Mammary epithelial cell (primary cell): Measurements from ENCODE around the gene PASD1.

Experiments used
- CTCF ChIP-seq, 2 donors: IDR thresholded peaks in 1 of 2; conservative IDR thresholded peaks in 1 of 2; 2 replicates each; pipeline ENCODE4 v1.5.1; 2011 to 2012; ENCODE audit warnings: inconsistent platforms in 2 of 2, low read length in 2 of 2, mild to moderate bottlenecking in 2 of 2, control low read depth in 1 of 2, low read depth in 1 of 2; ENCODE audit not compliant: insufficient read depth in 1 of 2; ENCODE audit errors: extremely low read depth in 1 of 2
- EZH2 ChIP-seq: IDR thresholded peaks from 2 replicates; pipeline ENCODE4 v1.6.1; 2012; ENCODE audit warnings: low read length, inconsistent platforms, borderline replicate concordance

GRCh38 chrX:151634937-151635336 is 71.5 kb downstream of the PASD1 start:
- TF ChIP-seq CTCF (conservative IDR thresholded peaks at IDR 0.05 in 1 of 2, IDR thresholded peaks at IDR 0.05 in 1 of 2; ENCODE audit: extremely low read depth in 1 of 2, insufficient read depth in 1 of 2, low read depth in 1 of 2, low read length in 2 of 2), result no peak
- no peak for TF ChIP-seq EZH2
